Prostate gland (tissue), 2 donors: Measurements from ENCODE around the gene ATAD2B.

Experiments used
- CTCF ChIP-seq, 4 experiments: fragments of 200-600 bp in 2 of 4; fragments of 450-650 bp in 2 of 4; sonication (generic) in 2 of 4; IDR thresholded peaks; 1 replicate in 3 of 4; 2 replicates in 1 of 4; pipeline ENCODE4 v1.5.1; 2016 to 2019; ENCODE audit warnings: antibody characterized with exemption in 4 of 4, mild to moderate bottlenecking in 2 of 4, moderate library complexity in 2 of 4
- POLR2A ChIP-seq: fragments of 450-650 bp; IDR thresholded peaks from one replicate; pipeline ENCODE4 v1.6.1; 2016; ENCODE audit warnings: antibody characterized with exemption, mild to moderate bottlenecking

- TF ChIP-seq POLR2A, result no peak
- TF ChIP-seq CTCF (IDR thresholded peaks at IDR 0.05), result no peak
These were observed 89.9 kb downstream of the ATAD2B start for GRCh38 chr2:23836971-23837565.
